Panc1 (cell line): Measurements from ENCODE around the gene ATP1B2.

Experiments
- CTCF ChIP-seq: fragments of 450-650 bp; IDR thresholded peaks from 2 replicates; pipeline ENCODE4 v1.5.1; 2017; ENCODE audit warnings: mild to moderate bottlenecking
- POLR2AphosphoS5 ChIP-seq: IDR thresholded peaks from 2 replicates; pipeline ENCODE4 v1.6.1; 2012; ENCODE audit warnings: mild to moderate bottlenecking, low read depth, low read length, moderate library complexity

DNA sequence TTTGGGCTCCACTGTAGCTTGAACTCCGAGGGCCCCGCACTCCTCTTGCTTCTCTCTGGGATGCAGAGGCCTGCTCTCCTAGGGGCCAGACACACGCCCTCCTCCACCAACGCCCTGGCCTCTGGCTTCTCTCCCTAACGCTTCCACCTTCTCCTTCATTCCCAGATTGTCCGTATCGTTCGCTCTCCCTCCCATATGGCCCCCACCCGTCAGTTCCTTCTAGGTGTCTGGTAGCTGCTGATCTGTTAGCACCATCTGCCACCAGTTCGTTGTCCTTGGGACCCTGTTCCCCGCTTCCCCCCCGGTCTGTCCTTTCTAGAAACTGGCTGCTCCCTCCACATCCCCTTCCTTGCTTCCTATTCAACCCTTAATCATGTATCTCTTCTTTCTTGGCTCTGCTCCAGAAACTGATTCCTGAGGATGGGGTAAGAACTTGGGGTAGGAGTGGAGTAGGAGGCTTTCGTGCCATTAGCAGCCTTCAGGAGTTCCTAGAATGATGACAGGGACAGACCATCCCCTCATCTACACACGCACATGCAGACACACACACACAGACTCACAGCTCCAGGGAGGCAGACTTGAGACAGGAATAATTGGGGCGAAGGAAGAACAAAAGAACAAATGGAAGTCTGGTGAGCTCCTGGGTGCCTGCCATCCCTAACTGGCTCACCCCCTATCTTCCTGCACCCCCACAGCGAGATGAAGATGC, 4.3 kb downstream of the ATP1B2 start:
- TF ChIP-seq POLR2AphosphoS5 (no peak), CTCF (no peak)
